NCI-H2171 (cell line): ENCODE data around the gene INO80B.
"Not testable (repeated sequence)": the region's sequence is repeated elsewhere in the genome, so short reads cannot be mapped to it uniquely, and the experiment has no call there.

ENCODE experiments used
- DNase-seq: peaks from one replicate; lab custom pipeline; 2025; lab: John Stamatoyannopoulos, UW

INO80B gene

DNA sequence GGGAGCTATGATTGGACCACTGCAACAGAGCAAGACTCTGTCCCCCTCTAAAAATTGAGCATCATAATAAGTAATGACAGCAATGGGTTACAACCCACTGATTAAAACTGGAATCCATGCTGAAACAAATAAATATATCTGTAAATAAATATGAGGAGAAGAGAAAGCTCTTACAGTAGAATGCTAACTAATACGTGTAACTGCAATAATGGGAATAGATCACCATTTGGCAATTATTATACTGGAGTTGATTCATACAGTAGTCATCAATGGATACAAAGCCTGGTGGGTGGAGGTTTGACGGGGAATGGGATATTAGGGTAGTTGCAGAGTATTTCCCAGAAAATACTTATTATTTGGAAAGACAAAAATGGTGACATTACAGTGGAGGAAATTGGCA lies 6.1 kb upstream of the INO80B start:
- no peak for DNase-seq

DNA sequence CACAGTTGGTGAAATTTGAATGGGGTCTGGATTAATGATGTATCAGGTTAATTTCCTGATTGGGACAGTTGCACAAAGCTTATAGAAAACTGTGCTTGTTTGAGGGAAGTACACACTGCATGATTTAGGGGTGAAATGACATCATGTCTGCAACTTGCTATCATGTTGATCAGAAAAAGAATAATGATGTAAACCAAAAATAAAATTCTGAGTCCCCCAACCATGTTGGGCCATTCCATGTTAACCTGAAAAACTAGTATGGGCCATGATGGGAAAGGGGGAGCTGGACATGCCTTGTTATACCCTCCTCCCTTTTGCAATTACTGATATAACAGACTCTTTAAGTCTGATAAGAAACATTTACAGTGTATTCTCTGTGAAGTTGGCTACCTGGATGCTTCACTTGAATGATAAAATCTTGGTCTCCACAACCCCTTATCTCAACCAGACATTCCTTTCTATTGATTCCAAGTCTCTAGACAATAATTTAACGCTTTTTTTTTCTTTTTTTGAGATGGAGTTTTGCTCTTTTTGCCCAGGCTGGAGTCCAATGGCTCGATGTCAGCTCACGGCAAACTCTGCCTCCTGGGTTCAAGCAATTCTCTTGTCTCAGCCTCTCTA lies 4.2 kb upstream of the INO80B start:
- no peak for DNase-seq

DNA sequence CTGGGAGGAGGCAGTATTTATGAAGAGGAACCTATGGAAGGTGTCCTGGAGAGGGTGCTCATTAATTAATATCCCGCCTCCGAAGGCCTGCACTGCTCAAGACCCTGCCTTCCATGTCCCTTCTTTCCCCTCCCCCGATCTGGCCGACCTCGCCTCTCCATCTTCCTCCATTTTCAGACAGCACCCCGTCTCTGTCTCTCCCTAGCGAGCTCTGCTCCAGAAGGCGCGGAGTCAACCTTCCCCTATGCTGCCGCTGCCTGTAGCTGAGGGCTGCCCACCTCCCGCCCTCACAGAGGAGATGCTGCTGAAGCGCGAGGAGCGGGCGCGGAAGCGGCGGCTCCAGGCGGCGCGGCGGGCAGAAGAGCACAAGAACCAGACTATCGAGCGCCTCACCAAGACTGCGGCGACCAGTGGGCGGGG lies 2.3 kb downstream of the INO80B start:
- peak; percentile 57 for DNase-seq

DNA sequence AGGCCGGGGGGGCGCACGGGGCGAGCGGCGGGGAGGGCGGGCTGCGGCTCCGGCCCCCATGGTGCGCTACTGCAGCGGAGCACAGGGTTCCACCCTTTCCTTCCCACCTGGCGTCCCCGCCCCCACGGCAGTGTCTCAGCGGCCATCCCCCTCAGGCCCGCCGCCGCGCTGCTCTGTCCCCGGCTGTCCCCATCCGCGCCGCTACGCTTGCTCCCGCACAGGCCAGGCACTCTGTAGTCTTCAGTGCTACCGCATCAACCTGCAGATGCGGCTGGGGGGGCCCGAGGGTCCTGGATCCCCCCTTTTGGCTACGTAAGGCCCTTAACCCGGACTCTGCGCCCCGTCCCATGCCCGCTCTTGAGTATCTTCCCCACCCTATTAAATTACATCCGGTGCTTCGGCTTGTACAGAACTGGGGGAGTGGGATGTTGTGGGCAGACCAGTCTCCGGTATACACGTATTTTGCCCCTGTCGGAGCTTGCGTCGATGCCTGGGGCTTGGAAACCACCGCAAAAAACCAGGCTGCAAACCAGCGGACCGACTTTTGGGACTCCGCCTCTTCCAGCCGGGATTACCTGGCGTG lies 2.8 kb downstream of the INO80B start:
- peak; percentile 83 for DNase-seq

DNA sequence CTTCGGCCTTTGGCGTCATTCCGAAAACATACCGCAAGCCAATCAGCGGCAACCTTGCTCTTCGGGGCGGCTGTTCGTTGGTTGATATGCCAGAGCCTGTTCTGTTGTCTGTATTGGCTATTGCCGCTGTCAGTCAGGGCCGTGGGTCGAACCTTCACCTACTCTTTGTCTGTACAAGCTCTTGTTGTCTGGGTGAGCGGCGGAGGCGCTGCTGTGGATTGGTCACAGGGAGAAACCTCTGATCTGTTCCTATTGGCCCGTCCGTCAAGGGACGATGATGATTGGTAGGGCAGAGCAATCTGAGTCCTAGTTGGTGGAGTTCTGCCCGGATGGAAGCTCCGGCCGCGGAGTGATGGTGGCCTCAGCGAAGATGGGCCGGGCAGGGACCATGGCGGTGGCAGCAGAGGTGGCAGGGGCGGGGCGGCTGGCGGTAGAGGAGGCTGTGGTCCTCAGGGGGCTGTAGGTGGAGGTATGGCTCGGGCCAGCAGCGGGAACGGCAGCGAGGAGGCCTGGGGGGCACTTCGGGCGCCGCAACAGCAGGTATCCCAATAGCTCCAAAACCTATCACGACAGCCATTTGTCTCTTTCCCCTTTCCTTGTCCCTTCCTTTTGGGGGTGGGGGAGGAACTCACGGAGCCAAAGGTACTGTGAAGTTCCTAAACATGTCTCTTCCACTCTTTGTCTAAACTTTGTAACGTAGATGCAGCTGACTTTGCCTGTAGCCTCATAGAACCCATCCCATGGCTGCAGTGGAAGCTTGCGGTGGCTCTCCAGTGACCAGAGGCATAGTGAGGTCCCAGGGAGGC lies 3.4 kb downstream of the INO80B start, which contains the start of gene WBP1:
TSS of gene WBP1 (plus strand) at position 307 of the 806 bp plus-strand sequence. CDS start at position 472, 165 bp downstream.
- peak; percentile 97 for DNase-seq

DNA sequence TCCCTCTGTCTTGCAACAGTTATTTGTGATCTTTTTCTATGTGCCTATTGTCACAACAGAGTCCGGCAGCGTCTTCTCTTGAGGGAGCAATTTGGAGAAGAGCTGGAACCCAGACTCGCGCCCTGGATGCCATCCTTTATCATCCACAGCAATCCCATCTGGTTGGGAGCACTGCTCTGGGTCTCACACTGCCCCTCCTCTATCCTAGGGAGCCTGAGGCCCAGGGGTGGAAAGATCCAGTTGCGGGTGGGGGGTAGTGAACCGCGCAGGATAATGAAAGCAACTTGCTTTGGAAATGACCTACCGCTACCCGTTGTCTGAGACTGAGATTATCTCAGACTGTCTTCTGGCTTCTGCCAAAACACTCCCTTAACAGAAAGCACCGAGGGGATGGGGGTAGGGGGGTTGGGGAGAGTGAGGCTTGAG lies 4.1 kb downstream of the INO80B start:
- DNase-seq: no peak

DNA sequence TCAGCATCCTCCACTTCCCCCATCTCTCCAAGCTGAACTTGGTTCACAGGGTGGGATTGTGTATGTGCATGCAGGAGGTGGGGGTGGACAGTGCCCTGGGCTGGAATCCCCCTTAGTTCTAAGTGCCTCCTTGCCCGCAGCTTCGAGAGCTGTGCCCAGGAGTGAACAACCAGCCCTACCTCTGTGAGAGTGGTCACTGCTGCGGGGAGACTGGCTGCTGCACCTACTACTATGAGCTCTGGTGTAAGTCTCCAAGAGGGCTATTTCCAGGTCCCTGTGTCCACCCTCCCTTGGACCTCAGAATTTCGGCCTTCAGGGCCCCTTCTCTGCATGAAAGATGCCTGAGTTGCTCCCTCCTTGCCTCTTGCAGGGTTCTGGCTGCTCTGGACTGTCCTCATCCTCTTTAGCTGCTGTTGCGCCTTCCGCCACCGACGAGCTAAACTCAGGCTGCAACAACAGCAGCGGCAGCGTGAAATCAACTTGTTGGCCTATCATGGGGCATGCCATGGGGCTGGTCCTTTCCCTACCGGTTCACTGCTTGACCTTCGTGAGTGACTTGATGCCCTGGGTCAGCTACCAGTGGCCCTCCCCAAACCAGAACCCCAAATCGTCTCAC lies 4.7 kb downstream of the INO80B start:
- not testable (repeated sequence) for DNase-seq

DNA sequence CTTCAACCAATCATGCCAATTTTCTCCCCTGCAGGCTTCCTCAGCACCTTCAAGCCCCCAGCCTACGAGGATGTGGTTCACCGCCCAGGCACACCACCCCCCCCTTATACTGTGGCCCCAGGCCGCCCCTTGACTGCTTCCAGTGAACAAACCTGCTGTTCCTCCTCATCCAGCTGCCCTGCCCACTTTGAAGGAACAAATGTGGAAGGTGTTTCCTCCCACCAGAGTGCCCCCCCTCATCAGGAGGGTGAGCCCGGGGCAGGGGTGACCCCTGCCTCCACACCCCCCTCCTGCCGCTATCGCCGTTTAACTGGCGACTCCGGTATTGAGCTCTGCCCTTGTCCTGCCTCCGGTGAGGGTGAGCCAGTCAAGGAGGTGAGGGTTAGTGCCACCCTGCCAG lies 5.3 kb downstream of the INO80B start:
- not testable (repeated sequence) for DNase-seq

DNA sequence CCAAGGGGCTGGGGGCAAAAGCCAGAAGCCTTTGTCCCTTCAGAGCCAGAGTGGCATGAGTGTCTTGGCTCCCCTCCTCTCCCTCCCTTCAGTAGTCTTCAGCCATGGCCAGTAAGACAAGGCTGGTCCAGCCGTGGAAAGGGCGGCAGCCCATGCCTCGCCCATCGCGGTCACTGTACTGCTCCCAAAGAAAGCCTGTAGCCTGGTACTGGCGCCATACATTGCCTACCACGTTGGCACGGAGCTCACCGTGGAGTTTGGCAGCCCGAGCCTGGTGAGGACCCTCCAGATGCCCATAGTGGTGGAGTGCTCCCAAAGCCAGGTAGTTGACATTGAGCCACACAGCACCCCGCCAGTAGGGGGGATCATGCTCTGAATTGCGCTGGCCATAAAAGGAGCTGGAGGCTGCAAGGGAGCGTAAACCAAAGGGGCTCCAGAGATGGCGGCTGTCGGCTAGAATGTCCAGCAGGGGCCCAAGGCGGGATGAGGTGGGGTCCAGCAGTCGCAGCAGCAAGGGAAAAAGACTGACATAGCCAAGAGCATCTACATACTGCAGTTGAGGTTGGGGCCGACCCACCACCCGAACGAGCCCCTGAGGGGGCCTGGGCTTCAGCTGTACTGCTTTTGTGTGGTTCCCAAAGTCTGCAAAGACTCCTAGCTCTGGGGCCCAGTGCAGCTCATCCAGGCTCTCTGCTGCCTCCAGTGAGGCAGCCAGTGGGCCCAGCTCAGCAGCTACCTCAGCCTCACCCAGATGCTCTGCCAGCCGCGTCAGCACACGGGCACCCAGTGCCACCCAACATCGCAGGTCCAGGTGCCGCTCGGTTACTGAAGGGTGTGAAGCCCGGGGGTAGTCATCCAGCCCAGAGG lies 6.5 kb downstream of the INO80B start:
- no peak for DNase-seq

DNA sequence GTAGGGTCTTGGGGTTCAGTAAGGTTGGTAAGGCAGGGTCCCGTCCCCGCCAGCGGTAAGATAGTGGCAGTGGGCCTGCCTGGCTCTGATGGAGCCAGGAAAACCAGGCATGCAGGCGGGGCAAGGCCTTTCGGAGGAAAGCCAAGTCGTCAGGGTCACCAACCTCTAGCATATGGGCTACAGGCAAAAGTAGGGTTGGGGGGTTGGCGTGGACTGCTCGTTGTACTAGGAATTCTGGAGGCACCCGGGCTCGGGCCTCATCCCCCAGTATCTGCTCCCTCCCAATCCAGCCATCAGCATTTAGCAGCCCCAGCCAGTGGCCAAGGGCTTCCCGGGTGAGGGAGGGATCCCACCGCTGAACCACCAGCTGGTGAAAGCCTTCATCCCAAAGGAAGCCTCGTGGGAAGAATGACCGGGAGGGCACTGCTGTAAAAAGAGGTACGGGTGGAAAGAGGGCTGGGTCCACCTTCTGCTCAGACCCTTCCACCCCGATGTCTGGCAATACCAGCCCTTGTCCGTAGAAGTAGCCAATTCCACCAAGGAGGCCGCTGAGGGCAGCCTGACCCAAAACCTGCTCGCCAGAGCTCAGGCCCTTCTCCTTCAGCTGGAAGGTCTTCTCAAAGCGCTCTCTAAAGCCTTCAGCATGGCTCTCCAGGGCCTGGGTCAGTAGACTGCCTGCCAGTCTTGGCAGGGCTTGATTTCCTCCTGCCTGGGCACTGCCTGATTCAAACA lies 7.3 kb downstream of the INO80B start:
- DNase-seq: no peak

DNA sequence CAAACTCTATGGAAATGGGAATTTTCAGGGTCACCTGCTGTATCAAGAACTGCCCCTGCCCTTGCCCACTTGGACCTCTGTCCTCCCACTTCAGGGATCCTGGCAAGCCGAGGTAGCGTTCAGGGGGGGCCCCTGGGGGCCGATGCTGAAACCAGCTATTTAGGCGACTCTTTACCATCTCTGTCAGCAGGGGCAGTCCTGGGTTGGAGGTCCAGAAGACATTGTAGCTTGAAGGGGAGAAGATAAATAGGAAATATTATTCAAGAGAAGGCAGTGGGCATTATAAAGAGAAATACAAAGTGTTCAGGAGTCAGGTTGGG lies 7.9 kb downstream of the INO80B start:
- DNase-seq: no peak

DNA sequence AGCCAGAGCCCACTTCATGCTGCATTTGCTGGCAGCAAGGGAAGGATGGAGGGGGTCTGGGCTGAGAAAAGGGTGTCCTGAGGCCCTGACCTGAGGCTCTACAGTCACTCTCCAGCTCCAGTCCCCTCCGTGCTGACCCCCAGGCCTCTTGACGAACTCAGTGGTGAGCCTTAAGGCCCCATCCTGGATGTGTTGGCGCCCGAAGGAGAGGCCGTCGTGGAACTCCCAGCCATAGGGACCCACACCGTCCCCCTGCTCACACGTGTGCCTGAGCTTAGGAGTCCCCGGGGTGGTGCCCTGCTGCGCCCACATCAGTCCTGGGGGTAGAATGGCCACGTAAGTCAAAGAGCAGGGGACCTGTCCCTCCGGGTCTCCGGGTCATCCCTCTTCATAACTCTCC lies 9.5 kb downstream of the INO80B start:
- DNase-seq: no peak

DNA sequence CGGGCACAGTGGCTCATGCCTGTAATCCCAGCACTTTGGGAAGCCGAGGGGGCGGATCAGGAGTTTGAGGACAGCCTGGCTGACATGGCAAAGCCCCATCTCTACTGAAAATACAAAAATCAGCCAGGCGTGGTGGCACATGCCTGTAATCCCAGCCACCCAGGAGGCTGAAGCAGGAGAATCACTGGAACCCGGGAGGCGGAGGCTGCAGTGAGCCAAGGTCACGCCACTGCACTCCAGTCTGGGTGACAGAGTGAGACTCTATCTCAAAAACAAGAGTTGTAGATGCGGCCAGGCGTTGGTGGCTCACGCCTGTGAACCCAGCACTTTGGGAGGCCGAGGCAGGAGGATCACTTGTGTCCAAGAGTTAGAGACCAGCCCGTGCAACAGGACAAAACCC lies 15.9 kb downstream of the INO80B start:
- not testable (repeated sequence) for DNase-seq

DNA sequence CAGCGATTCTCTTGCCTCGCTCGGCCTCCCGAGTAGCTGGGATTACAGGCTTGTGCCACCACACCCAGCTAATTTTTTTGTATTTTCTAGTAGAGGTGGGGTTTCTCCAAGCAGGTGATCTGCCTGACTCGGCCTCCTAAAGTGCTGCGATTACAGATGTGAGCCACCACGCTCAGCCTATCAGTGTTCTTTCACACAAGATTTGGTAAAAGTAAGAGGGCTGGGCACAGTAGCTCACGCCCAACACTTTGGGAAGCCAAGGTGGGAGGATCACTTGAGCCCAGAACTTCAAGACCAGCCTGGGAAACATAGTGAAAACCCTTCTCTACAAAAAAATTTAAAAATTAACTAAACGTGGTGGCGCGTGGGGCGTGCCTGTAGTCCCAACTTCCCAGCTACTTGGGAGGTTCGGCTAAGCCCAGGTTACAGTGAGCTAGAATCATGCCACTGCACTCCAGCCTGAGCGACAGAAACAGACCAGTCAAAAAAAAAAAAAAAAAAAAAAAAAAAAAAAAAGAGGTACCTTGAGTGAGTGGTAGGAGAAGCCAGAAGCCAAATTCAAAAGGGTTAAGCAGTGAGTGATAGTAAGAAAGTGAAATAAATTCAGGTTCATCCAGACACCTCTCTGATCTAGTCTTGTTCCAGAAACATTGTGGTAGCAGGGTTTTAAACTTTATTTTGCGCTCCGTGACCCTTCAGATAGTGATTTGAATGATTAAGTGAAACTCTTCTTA lies 16.6 kb downstream of the INO80B start:
- DNase-seq: no peak

DNA sequence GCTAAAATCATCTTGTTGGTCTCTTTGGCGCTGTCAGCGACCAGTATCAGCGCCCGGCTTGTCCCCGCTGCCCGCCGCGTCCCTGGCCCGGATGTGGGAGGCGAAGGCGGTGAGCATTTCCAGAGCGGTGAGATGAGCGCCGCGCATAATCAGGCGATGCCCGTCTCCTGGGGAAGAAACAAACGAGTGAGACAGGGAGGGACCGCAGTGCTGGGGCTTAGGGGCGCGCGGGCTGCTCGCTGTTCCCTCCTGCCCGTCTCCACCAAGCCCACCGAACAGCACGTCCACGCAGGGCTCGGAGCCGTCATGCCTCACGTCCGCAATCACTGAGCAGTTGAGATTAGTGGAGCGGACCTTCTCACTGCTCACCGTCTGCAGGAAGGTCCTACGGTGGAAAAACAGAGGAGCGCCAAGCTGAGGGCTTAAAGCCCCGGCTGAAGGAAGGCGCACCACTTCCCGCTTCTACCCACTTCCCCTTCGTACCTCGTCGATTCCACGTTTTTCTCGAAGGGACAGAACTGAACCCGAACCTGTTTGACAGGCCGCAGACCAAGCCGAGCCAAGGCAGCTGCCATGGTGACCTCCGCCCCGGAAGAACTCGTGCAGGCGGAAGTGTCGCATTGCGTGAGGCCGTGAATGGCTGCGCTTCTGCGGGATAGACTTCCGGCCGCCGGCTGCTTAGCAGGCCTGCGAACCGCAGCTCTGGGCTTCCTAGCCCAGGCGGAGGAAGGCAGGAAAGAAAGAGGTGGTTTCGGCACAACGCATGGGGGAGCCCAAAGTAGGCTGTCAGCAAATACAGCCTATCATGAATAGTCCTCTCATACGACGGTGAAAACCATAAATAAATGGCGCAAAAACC lies 17.4 kb downstream of the INO80B start, which contains the start of gene MRPL53:
TSS of gene MRPL53 (minus strand) at position 595 of the 859 bp plus-strand sequence. CDS start at position 575, 20 bp downstream.
- DNase-seq: peak; percentile 94

DNA sequence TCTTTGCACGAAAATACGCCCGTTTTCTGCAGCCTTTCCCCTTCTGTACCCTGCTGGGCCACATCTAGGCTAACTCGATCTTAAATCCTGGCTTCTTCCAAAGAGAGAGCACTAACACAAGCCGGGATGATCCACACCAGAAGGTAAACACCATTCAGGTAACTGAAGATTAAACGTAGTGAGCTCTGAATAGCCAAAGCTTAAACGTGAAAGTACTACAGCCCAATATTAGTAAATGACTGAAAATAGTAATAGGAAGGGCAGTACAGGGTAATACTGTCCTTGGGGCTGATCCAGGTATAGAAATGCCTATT lies 18.0 kb downstream of the INO80B start:
- DNase-seq: no peak

DNA sequence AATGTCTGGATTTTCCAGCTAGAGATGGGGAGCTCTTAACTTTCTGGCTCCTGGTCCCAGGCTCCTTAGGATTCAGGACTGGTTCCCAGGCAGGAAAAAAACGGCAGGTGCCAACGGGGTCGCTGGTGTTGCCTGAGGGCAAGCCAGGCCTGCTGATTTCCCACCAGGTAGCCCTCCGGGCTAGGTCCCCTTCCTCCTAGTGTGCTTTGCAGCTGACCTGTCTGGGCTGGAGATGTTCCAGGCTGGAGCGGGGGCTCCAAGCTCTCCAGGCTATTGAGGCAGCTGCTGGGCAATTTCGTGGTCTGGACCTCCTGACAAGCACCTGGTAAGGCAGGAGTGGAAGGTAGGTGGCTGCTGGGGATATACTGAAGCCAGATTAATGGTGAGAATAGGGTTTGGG lies 19.6 kb downstream of the INO80B start:
- DNase-seq: no peak

DNA sequence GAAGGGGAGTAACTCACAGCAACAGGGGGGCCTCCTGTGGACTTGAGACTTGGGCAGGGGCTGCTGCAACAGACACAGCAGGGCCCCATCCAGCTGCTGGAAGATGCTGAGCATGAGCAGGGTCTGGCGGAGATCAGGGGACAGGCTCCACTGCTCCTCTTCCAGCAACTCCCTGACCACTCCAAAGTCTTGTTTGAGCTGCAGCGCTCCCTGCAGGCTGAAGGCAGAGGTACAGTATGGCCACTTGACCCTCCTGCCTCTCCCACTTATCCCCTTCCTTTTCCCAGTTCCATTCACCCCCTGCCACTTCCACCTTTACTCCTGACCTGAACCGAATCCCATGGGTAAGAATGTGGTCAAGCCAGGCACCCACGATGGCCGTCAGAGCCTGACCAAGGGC lies 20.0 kb downstream of the INO80B start:
- DNase-seq: no peak

DNA sequence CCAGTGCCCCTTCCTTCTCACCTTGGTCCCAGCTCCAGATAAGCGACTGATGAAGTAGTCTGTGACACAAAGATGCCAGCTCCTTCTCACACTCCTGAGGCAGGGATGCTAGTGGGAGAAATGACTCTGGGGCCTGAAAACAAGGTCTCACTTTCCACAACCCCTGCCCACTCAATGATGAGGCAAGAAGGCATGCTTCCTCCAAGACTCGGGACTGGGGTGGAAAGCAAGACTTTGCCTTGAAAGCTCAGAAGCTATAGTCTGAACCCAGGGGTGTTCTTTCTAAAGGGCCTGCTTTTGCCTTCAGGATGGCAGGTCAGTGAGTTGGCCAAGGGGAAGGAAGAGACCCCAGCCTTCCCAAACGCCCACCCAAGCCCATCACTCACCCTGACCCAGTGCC lies 26.5 kb downstream of the INO80B start:
- DNase-seq: no peak
